Activated naive CD4-positive, alpha-beta T cell treated with anti-CD3 and anti-CD28 coated beads for 36 hours (primary cell): ENCODE measurements around the gene LRP1B. TPM values are rescaled to one million over a fixed set of nuclear protein-coding genes. Genes with fewer than 3 reads are reported as not detected.

Source experiments
- CTCF ChIA-PET: fragments of 350-600 bp; sonication (Branson Sonifier 250); formaldehyde crosslinking; loops from one replicate; lab custom pipeline; 2021; ENCODE audit warnings: antibody characterized with exemption; lab: Charles Lee
- DNase-seq: peaks from one replicate; pipeline ENCODE4 v3.0.0-alpha.2; 2020
- H3K27ac Mint-ChIP-seq: one replicate; pipeline ENCODE4 v1.8.0; 2021; ENCODE audit warnings: mild to moderate bottlenecking, mixed read lengths
- H3K27me3 Mint-ChIP-seq: one replicate; pipeline ENCODE4 v1.8.0; 2021; ENCODE audit warnings: low read depth, mixed read lengths
- H3K36me3 Mint-ChIP-seq: one replicate; pipeline ENCODE4 v1.8.0; 2021; ENCODE audit warnings: low read depth, mixed read lengths
- H3K4me1 Mint-ChIP-seq: one replicate; pipeline ENCODE4 v1.8.0; 2021; ENCODE audit warnings: low read depth, mixed read lengths
- H3K4me3 Mint-ChIP-seq: one replicate; pipeline ENCODE4 v1.8.0; 2021; ENCODE audit warnings: mild to moderate bottlenecking, moderate library complexity, mixed read lengths
- H3K9me3 Mint-ChIP-seq: one replicate; pipeline ENCODE4 v1.8.0; 2021; ENCODE audit warnings: mixed read lengths
- intact Hi-C: fragments of 100-400 bp; cut with micrococcal nuclease; formaldehyde crosslinking; loops from one replicate; pipeline ENCODE4 v1.15.1; 2023
- total RNA-seq, 2 experiments: library from RNA; stranded (reverse); gene quantifications; one replicate each; pipeline ENCODE4 v1.2.3, GENCODE V29; 2021

LRP1B gene
- total RNA-seq, 2 experiments from 2014 or later: not detected

- no peak overlapping the region for H3K4me3 Mint-ChIP-seq
- H3K27ac Mint-ChIP-seq: no peak overlapping the region
- H3K36me3 Mint-ChIP-seq: no peaks in the 10 kb centered on the region
- H3K9me3 Mint-ChIP-seq: peaks cover 2% of the 10 kb centered on the region
- no peak for DNase-seq
- CTCF ChIA-PET: no interaction called here
- no peaks in the 10 kb centered on the region for H3K4me1 Mint-ChIP-seq
- intact Hi-C loops: no loop called here
- no peaks in the 10 kb centered on the region for H3K27me3 Mint-ChIP-seq
Observed at GRCh38 chr2:141493936-141494335, 636.9 kb downstream of the LRP1B start.

GRCh38 chr2:141492816-141493215 lies 638.0 kb downstream of the LRP1B start:
- no peak for DNase-seq
- CTCF ChIA-PET: no interaction called here
- Mint-ChIP-seq H3K27ac (no peak overlapping the region), H3K27me3 (no peaks in the 10 kb centered on the region), H3K9me3 (peaks cover 2% of the 10 kb centered on the region), H3K36me3 (no peaks in the 10 kb centered on the region), H3K4me1 (no peaks in the 10 kb centered on the region), H3K4me3 (no peak overlapping the region)
- intact Hi-C loops: no loop called here

GRCh38 chr2:141490886-141491285 lies 639.9 kb downstream of the LRP1B start:
- no peak overlapping the region for H3K4me3 Mint-ChIP-seq
- H3K36me3 Mint-ChIP-seq: no peaks in the 10 kb centered on the region
- intact Hi-C loops: no loop called here
- no peak for DNase-seq
- no peaks in the 10 kb centered on the region for H3K4me1 Mint-ChIP-seq
- no peak overlapping the region for H3K27ac Mint-ChIP-seq
- CTCF ChIA-PET: no interaction called here
- H3K9me3 Mint-ChIP-seq: peaks cover 2% of the 10 kb centered on the region
- H3K27me3 Mint-ChIP-seq: no peaks in the 10 kb centered on the region

DNA sequence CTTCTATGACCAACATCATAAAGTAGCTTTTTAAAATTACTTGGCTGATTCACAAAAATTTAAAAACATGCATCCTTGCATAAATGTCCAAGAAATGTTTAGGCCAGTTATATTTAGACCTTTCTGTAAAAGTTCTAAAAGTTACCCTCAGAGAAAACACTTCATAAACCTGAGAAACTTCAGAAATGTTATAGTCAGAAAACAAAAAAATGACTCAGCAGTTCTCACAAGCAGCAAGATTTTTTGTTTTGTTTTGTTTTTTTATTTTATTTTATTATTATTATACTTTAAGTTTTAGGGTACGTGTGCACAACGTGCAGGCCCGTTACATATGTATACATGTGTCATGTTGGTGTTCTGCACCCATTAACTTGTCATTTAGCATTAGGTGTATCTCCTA lies 648.1 kb downstream of the LRP1B start:
- peaks cover 3% of the 10 kb centered on the region for H3K9me3 Mint-ChIP-seq
- DNase-seq: no peak
- no peaks in the 10 kb centered on the region for H3K36me3 Mint-ChIP-seq
- no peak overlapping the region for H3K27ac Mint-ChIP-seq
- H3K4me3 Mint-ChIP-seq: no peak overlapping the region
- intact Hi-C loops: no loop called here
- H3K27me3 Mint-ChIP-seq: no peaks in the 10 kb centered on the region
- CTCF ChIA-PET: no interaction called here
- H3K4me1 Mint-ChIP-seq: no peaks in the 10 kb centered on the region

DNA sequence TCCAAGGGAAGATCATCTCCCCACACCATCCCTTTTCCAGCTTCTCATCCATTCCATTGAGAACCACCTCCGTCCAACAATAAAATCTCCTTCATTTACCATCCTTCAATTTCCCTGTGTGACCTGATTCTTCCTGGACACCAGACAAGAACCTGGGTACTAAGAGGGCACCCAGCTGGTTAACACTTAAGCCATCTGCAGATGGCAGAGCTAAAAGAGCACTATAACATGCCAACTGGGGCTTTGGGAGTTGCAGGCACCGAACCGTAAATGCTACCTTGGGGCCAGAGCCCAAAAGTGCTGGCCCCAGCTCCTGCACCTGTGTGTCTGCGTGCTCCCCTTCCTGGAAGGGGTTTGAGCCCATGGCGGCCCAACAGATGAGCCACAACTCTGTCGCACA lies 655.0 kb downstream of the LRP1B start:
- Mint-ChIP-seq H3K27ac (no peak overlapping the region), H3K36me3 (no peaks in the 10 kb centered on the region), H3K9me3 (peaks cover 1% of the 10 kb centered on the region), H3K4me1 (no peaks in the 10 kb centered on the region), H3K27me3 (no peaks in the 10 kb centered on the region), H3K4me3 (no peak overlapping the region)
- no peak for DNase-seq
- CTCF ChIA-PET: no interaction called here
- intact Hi-C loops: no loop called here

DNA sequence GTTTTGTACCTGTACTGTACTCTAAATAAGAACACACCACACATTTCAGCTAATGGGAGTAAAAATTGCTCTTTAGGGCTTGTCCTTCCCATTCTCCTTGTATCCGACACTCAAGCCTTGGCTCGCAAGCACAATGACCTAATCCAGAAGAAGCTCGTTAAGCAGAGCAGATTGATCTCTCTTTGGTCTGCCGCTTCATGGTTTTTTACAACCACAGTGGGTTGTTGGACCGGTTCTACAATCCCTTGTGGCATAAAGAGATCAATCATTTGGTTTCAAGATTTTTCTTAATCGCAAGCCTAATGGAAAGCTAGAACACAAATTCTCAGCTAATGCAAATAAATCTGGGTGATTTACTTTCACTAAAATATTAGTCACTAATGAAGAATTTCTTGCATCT lies 662.1 kb downstream of the LRP1B start:
- intact Hi-C loops: no loop called here
- no peak overlapping the region for H3K4me3 Mint-ChIP-seq
- DNase-seq: no peak
- CTCF ChIA-PET: no interaction called here
- H3K36me3 Mint-ChIP-seq: no peaks in the 10 kb centered on the region
- H3K27ac Mint-ChIP-seq: no peak overlapping the region
- no peaks in the 10 kb centered on the region for H3K4me1 Mint-ChIP-seq
- no peaks in the 10 kb centered on the region for H3K27me3 Mint-ChIP-seq
- H3K9me3 Mint-ChIP-seq: peaks cover 1% of the 10 kb centered on the region

GRCh38 chr2:141467331-141467730 lies 663.5 kb downstream of the LRP1B start:
- CTCF ChIA-PET: no interaction called here
- intact Hi-C loops: no loop called here
- H3K9me3 Mint-ChIP-seq: peaks cover 1% of the 10 kb centered on the region
- no peak for DNase-seq
- H3K4me3 Mint-ChIP-seq: no peak overlapping the region
- H3K36me3 Mint-ChIP-seq: no peaks in the 10 kb centered on the region
- H3K27ac Mint-ChIP-seq: no peak overlapping the region
- H3K4me1 Mint-ChIP-seq: no peaks in the 10 kb centered on the region
- no peaks in the 10 kb centered on the region for H3K27me3 Mint-ChIP-seq

GRCh38 chr2:141464995-141465394 lies 665.8 kb downstream of the LRP1B start:
- H3K36me3 Mint-ChIP-seq: no peaks in the 10 kb centered on the region
- no peak overlapping the region for H3K4me3 Mint-ChIP-seq
- CTCF ChIA-PET: interaction anchor here (0.6 kb wide), 1 partner anchor 312 kb away, joined by 5 read pairs; no protein-coding TSS in a partner anchor

GRCh38 chr2:141458351-141458750 lies 672.5 kb downstream of the LRP1B start:
- Mint-ChIP-seq H3K4me3 (no peak overlapping the region), H3K27ac (no peak overlapping the region), H3K36me3 (no peaks in the 10 kb centered on the region), H3K9me3 (peaks cover 13% of the 10 kb centered on the region), H3K4me1 (no peaks in the 10 kb centered on the region), H3K27me3 (no peaks in the 10 kb centered on the region)
- intact Hi-C loops: no loop called here
- no peak for DNase-seq
- CTCF ChIA-PET: no interaction called here

More at GRCh38 chr2:141464995-141465394, 665.8 kb downstream of the LRP1B start:
- intact Hi-C loops: no loop called here
- no peak for DNase-seq
- H3K4me1 Mint-ChIP-seq: no peaks in the 10 kb centered on the region
- H3K27ac Mint-ChIP-seq: no peak overlapping the region
- peaks cover 1% of the 10 kb centered on the region for H3K9me3 Mint-ChIP-seq
- H3K27me3 Mint-ChIP-seq: no peaks in the 10 kb centered on the region

DNA sequence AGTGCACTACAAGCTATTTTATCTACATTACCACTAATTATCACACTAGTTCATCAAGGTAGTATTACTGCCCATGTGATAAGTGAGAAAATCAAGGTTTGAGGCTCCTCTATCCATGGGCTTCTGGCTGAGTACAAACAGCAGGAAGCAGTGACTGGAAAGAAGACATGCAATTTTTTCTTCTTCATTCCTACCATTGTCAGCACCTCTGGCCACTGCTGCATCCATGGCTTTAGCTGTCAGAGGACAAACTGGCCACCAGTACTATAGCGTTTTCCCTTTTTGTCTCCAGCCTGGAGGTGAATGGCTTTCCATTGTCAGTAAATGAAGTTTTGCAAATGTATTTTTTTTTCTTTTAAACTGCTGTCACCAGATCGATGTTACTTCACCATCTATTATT lies 674.9 kb downstream of the LRP1B start:
- no peak overlapping the region for H3K4me3 Mint-ChIP-seq
- intact Hi-C loops: no loop called here
- H3K27me3 Mint-ChIP-seq: no peaks in the 10 kb centered on the region
- H3K9me3 Mint-ChIP-seq: peaks cover 13% of the 10 kb centered on the region
- H3K4me1 Mint-ChIP-seq: no peaks in the 10 kb centered on the region
- CTCF ChIA-PET: no interaction called here
- H3K36me3 Mint-ChIP-seq: no peaks in the 10 kb centered on the region
- H3K27ac Mint-ChIP-seq: no peak overlapping the region
- DNase-seq: no peak

DNA sequence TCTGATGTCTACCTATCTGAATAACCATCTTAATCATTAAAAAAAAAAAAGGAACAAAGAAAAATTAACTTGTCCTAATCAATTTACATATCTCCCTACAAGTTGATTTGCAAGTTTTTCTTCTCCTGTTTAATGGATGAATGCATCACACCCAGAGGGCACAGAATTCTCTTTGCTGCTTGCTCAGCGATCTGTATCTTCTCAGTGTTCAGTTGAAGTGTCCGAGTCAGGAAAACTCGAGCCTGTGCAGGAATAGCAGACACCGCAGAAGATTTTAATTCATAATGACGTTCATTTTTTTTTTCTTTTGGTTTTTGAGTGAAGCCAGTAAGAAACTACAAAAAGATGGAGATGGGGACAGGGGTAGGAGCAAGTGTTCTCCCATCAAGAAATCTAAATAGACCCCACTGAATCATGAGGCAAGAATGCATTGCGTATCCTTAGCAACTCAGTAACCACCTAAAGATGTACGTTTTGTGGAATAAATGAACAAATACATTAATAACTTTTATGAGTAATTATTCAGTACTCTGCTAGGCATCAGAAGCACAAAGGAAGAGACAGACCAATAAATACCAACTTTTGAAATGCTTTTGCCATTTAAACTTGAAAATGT lies 675.5 kb downstream of the LRP1B start:
- no peaks in the 10 kb centered on the region for H3K4me1 Mint-ChIP-seq
- peaks cover 13% of the 10 kb centered on the region for H3K9me3 Mint-ChIP-seq
- H3K27me3 Mint-ChIP-seq: no peaks in the 10 kb centered on the region
- no peak overlapping the region for H3K4me3 Mint-ChIP-seq
- intact Hi-C loops: no loop called here
- CTCF ChIA-PET: no interaction called here
- no peaks in the 10 kb centered on the region for H3K36me3 Mint-ChIP-seq
- no peak overlapping the region for H3K27ac Mint-ChIP-seq
- no peak for DNase-seq

- DNase-seq: no peak
- intact Hi-C loops: no loop called here
- H3K9me3 Mint-ChIP-seq: peaks cover 6% of the 10 kb centered on the region
- no peaks in the 10 kb centered on the region for H3K36me3 Mint-ChIP-seq
- H3K4me1 Mint-ChIP-seq: no peaks in the 10 kb centered on the region
- H3K4me3 Mint-ChIP-seq: no peak overlapping the region
- CTCF ChIA-PET: no interaction called here
- H3K27ac Mint-ChIP-seq: no peak overlapping the region
- no peaks in the 10 kb centered on the region for H3K27me3 Mint-ChIP-seq
Observed at GRCh38 chr2:141440072-141440635, 690.7 kb downstream of the LRP1B start.

DNA sequence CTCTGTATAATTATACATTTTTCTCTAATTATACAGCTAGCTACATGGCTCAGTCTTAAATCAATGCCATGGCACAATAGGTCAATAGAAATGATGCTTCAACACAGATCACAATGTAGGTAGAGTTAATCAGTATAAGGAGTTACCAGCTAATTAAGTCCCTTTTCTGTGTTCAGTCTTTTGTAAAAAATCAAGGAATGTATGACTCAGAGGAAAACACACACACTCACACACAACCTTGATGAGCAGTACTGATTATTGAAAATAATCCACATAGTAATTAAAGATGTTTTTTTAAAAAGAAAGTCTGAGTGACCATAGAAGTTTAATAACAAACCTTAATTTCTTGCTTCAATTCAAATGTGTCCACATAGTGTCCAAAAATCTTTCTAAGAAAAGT lies 691.3 kb downstream of the LRP1B start:
- Mint-ChIP-seq H3K4me1 (no peaks in the 10 kb centered on the region), H3K27ac (no peak overlapping the region), H3K27me3 (no peaks in the 10 kb centered on the region), H3K4me3 (no peak overlapping the region), H3K36me3 (no peaks in the 10 kb centered on the region), H3K9me3 (peaks cover 5% of the 10 kb centered on the region)
- intact Hi-C loops: no loop called here
- DNase-seq: no peak
- CTCF ChIA-PET: no interaction called here
